ENCODE results near the gene RHBDL3. TPM values are rescaled to one million over a fixed set of nuclear protein-coding genes. Genes with fewer than 3 reads are reported as not detected.

The RHBDL3 gene
- total RNA-seq, 2 experiments from 2014 or later = 0.15 TPM; not detected in 1

GRCh38 chr17:32278815-32279214 is 13.2 kb downstream of the RHBDL3 start:
- CTCF ChIA-PET (ENCODE audit: unreplicated experiment) = no interaction called here

DNA sequence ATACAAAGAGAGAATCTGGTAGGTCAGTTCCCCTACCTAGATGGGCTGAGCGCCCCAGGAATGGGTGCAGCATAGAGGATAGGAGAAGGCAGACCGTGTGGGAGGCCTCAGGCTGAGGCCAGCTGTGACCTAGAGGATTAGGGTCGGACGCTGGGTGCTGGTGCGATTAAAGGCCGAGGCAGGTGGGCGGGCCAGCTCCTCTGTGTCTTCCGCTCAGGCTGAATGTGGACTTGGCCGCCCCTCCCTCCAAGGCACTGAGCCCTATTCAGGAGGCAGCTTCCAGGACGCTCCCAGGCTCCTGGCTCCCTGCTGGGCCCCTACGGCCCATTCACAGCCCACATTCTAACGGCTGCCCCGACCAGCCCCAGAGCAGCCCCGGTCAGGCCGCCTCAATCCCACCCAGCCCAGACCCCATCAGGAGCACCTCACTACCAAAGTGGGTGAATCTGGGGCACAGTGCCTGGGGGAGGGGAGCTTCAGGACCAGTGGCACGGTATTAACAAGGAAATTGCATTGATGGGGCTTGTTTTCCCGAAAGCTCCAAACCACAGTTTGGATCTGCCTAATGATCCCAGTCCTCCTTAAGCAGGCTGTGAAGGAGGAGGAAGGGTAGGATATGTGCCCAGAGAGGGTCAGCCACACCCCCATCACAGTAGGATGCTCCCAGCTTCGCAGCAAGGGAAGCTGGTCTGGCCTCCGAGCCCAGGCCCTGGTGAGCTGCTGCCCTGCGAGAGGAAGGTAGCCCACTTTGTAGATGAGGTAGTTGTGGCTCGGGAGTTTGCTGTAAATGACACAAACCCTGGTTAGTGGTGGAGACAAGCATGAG is 14.5 kb downstream of the RHBDL3 start:
- no peak overlapping the region for H3K4me3 ChIP-seq (ENCODE audit: low read depth, low read length, poor library complexity, severe bottlenecking)
- ChIA-PET POLR2A (no interaction called here), CTCF (ENCODE audit: unreplicated experiment) (no interaction called here)
- TF ChIP-seq, protein P1, sequence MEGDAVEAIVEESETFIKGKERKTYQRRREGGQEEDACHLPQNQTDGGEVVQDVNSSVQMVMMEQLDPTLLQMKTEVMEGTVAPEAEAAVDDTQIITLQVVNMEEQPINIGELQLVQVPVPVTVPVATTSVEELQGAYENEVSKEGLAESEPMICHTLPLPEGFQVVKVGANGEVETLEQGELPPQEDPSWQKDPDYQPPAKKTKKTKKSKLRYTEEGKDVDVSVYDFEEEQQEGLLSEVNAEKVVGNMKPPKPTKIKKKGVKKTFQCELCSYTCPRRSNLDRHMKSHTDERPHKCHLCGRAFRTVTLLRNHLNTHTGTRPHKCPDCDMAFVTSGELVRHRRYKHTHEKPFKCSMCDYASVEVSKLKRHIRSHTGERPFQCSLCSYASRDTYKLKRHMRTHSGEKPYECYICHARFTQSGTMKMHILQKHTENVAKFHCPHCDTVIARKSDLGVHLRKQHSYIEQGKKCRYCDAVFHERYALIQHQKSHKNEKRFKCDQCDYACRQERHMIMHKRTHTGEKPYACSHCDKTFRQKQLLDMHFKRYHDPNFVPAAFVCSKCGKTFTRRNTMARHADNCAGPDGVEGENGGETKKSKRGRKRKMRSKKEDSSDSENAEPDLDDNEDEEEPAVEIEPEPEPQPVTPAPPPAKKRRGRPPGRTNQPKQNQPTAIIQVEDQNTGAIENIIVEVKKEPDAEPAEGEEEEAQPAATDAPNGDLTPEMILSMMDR (conservative IDR thresholded peaks at IDR 0.05; ENCODE audit: low read length) = no peak
- TF ChIP-seq EZH2phosphoT487 (IDR thresholded peaks at IDR 0.05; ENCODE audit: borderline replicate concordance, low read depth, low read length) = no peak
- H2AFZ ChIP-seq (ENCODE audit: low read length) = no peak overlapping the region
- H3K27ac ChIP-seq (ENCODE audit: low read depth, low read length, poor library complexity, severe bottlenecking) = no peak overlapping the region
- no peak for DNase-seq (ENCODE audit: low spot score)
- no TSS peak for BruUV-seq (replicated peaks)
- no peak overlapping the region for H3K4me2 ChIP-seq (ENCODE audit: low read length)
- no peaks in the 10 kb centered on the region for H3K79me2 ChIP-seq (ENCODE audit: insufficient read depth, low read depth, low read length)
- no peaks in the 10 kb centered on the region for H3K36me3 ChIP-seq (ENCODE audit: insufficient read depth, low read length)
- peaks cover 13% of the 10 kb centered on the region for H3K4me1 ChIP-seq (ENCODE audit: insufficient read depth, low read length, poor library complexity, severe bottlenecking)
- H3K9me2 ChIP-seq (ENCODE audit: insufficient read depth, low read length) = no peaks in the 10 kb centered on the region
- intact Hi-C loops (cut with micrococcal nuclease; ENCODE audit: unreplicated experiment) = no loop called here
- H3K9me3 ChIP-seq (ENCODE audit: low read length) = no peaks in the 10 kb centered on the region
- H4K20me1 ChIP-seq (ENCODE audit: insufficient read depth, low read length) = no peaks in the 10 kb centered on the region

More at GRCh38 chr17:32278815-32279214, 13.2 kb downstream of the RHBDL3 start:
- H3K4me1 ChIP-seq (ENCODE audit: insufficient read depth, low read length, poor library complexity, severe bottlenecking) = peaks cover 10% of the 10 kb centered on the region
- H3K27ac ChIP-seq (ENCODE audit: low read depth, low read length, poor library complexity, severe bottlenecking) = no peak overlapping the region
- H3K9me2 ChIP-seq (ENCODE audit: insufficient read depth, low read length) = no peaks in the 10 kb centered on the region
- H4K20me1 ChIP-seq (ENCODE audit: insufficient read depth, low read length) = no peaks in the 10 kb centered on the region; the same call in 1 of the 2 replicates
- H3K4me2 ChIP-seq (ENCODE audit: low read length) = no peak overlapping the region
- no peaks in the 10 kb centered on the region for H3K36me3 ChIP-seq (ENCODE audit: insufficient read depth, low read length)
- H3K9me3 ChIP-seq (ENCODE audit: low read length) = no peaks in the 10 kb centered on the region
- no peak overlapping the region for H2AFZ ChIP-seq (ENCODE audit: low read length)
- no peak for TF ChIP-seq EZH2phosphoT487 (IDR thresholded peaks at IDR 0.05; ENCODE audit: borderline replicate concordance, low read depth, low read length)
- TF ChIP-seq, protein P1 (conservative IDR thresholded peaks at IDR 0.05; ENCODE audit: low read length) = no peak
- H3K79me2 ChIP-seq (ENCODE audit: insufficient read depth, low read depth, low read length) = no peaks in the 10 kb centered on the region
- no peak for DNase-seq (ENCODE audit: low spot score)
- no TSS peak for BruUV-seq (replicated peaks)
- POLR2A ChIA-PET = no interaction called here
- H3K4me3 ChIP-seq (ENCODE audit: low read depth, low read length, poor library complexity, severe bottlenecking) = no peak overlapping the region
- intact Hi-C loops (cut with micrococcal nuclease; ENCODE audit: unreplicated experiment) = no loop called here

- no peak overlapping the region for H3K4me3 ChIP-seq (ENCODE audit: low read depth, low read length, poor library complexity, severe bottlenecking)
- no peaks in the 10 kb centered on the region for H4K20me1 ChIP-seq (ENCODE audit: insufficient read depth, low read length)
- H3K9me3 ChIP-seq (ENCODE audit: low read length) = no peaks in the 10 kb centered on the region
- H3K27ac ChIP-seq (ENCODE audit: low read depth, low read length, poor library complexity, severe bottlenecking) = no peak overlapping the region
- no peaks in the 10 kb centered on the region for H3K79me2 ChIP-seq (ENCODE audit: insufficient read depth, low read depth, low read length)
- ChIA-PET POLR2A (no interaction called here), CTCF (ENCODE audit: unreplicated experiment) (no interaction called here)
- no peaks in the 10 kb centered on the region for H3K36me3 ChIP-seq (ENCODE audit: insufficient read depth, low read length)
- BruUV-seq (replicated peaks) = no TSS peak
- no peak overlapping the region for H3K4me2 ChIP-seq (ENCODE audit: low read length)
- no peak overlapping the region for H2AFZ ChIP-seq (ENCODE audit: low read length)
- intact Hi-C loops (cut with micrococcal nuclease; ENCODE audit: unreplicated experiment) = no loop called here
- peaks cover 10% of the 10 kb centered on the region for H3K4me1 ChIP-seq (ENCODE audit: insufficient read depth, low read length, poor library complexity, severe bottlenecking)
- no peak for DNase-seq (ENCODE audit: low spot score)
- TF ChIP-seq, protein P1 (conservative IDR thresholded peaks at IDR 0.05; ENCODE audit: low read length) = no peak
- TF ChIP-seq EZH2phosphoT487 (IDR thresholded peaks at IDR 0.05; ENCODE audit: borderline replicate concordance, low read depth, low read length) = no peak
- H3K9me2 ChIP-seq (ENCODE audit: insufficient read depth, low read length) = no peaks in the 10 kb centered on the region
Measured at GRCh38 chr17:32281011-32281451, 15.4 kb downstream of the RHBDL3 start.

Data from OCI-LY7 (cell line).